Measurements from ENCODE around the gene KRTAP7-1.
A peak's percentile ranks its signal among the peaks of the same experiment; 100 is the strongest.

The KRTAP7-1 gene, protein sequence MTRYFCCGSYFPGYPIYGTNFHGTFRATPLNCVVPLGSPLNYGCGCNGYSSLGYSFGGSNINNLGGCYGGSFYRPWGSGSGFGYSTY
- 0 to 0.03 (median 0) reads per million in 18 experiments for total RNA-seq

DNA sequence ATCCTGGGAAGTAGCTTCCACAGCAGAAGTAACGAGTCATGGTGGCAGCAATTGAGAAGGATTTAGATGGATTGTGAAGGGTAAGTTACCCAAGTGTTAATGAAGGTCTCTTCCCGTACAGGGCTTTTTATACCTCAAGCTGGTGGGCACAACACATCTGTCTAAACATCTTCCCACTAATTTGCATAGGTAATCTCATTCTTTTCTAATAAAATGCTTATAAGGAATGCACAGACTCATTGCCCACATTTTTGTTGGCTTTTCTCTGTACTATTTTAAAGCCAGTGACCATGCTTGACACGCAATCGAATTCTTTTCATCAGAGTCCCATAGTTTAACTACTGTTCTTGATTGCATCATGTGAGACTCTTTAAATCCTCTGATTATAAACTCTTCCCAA is at the start of gene KRTAP7-1:
KRTAP7-1 (minus strand) TSS at position 101 of the 400 bp plus-strand sequence; CDS start at position 40, 61 bp downstream.
- no peak for DNase-seq

DNA sequence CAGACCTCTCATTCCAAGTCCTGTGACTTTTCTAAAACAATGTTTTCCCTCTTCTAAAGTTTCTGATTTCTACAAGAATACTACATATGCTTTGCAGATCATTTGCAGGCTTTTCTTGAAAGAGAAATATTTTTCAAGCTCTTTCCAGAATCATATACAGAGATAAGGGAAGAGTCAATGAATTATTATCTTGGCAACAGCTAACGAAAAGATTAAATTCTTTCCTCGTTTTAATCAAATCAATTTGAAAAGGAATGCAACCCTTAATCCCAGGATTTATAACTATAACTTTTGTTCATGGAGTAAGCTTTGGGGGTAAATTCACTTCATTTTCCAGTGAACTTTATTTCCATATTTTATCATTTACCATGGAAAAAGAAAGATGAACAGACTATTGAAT is 45.0 kb upstream of the KRTAP7-1 start:
- DNase-seq: no peak

DNA sequence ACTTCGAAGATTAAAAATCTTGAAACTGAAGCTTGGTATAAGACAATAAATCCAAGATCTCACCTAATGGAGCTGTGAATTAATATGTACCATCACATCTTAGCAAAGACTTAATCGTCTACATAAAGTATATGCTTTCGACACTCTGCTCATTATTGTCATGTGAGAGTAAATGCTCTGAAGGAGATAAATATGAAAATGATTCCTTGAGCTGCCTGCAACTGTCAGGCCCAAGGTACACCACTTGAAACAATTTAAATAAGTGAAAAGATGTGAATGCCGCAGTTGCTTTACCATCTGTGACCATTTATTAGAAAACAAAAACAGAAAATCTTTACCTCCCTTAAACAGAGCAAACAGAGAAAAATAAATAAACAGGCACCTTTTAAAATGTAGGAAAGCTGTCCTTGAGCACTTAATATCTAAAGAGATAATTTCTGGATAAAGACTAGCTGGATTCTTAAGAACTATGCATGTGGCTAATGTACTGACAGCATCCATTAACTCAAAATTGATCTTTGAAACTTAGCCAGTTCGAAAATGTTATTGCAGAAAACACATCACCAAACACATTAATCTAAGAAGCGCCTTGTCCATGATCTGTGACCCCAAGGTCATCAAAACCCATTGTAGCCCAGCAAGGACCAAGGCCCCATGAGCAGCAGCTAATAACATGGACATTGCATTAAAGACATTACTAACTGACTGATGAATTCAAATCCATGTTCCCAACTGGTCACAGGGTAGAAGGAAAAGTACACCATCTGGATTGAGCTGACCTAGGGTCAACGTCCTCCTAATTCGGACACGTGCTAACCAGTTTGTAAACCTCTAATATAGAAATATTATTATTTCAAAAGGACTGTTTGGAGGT is 18.3 kb upstream of the KRTAP7-1 start:
- DNase-seq: no peak

DNA sequence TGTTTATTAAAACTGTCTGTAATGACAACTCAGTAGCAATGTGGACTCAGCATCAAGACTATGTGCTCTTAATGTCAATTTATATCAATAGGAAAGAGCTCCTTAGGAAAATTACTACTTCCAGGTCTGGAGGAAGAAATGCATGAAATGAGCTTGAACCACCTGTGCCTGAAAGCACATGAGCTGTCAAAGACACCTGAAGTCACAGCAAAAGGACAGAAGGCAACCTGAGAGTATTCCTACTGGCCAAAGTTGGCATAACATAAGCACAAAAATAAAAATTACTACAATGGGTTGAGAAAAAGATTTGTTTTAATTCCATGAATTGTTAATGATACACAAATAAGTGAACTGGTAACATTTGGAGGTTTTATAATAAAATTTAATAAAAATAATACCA is 13.4 kb upstream of the KRTAP7-1 start:
- no peak for DNase-seq

DNA sequence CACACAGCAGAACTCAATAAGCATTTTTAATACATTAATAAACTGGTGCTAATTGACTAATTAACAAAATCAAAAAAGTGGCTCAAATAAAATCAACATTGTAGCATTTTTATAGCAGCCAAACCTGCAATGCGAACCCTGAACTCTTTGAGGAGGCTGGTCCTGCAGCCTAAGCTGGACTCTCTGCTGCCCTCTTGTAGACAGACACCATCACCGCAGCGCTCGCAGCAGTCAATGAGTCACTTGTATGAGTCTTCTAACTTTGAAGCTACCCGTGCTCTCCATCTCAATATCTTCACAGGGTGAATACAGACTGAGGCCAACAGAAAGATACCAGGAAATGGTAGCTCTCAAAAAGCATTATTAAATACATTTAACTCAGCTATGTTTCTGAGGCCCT is 9.7 kb upstream of the KRTAP7-1 start:
- peak in 1 of 2 donors; percentile 2 for DNase-seq

DNA sequence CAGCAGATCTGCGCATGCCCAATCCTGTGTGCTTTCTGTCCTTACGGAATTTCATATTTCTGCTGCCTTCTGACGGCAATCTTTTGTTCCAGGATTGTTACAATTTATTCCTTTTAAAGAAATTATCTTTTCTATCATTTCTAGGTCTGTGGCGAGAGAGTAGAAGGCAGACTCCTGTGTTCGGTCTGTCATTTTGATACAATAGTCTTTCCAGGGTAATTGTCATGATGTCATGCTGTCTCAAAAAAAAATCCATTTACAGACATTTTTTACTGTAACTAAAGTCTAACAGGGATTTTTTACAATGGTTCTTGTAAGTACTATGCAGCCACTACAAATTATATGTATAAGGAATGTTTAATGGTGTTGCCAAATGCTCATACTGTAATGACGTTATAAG is 9.0 kb upstream of the KRTAP7-1 start:
- DNase-seq: no peak

DNA sequence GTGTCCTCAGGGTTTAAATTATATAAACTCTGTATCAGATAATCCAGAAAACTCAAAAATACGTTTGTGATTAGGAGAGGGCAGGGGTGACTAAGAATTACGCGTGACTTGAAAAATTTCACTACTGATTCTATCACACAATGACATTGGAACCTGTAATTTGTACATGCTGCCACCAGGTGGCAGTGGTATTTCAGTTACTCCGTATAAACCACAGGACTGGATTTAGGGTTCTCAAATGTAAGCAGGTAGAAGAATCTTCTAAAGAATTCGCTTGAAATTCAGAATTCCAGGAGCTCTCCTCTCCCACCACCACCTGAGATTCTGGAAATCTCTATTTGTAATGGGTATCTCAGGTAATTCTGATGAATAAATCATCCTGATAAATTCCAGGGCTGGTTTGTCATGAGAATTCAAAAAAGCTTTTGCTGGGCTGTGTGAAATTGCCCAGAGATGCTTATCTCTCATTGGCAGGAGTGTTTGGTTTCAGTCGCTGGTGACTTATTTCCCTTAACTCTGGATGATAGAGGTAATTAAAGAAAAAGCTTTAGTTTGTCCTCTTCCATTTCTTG is 1.7 kb upstream of the KRTAP7-1 start:
- DNase-seq: peak; percentile 51 to 55

DNA sequence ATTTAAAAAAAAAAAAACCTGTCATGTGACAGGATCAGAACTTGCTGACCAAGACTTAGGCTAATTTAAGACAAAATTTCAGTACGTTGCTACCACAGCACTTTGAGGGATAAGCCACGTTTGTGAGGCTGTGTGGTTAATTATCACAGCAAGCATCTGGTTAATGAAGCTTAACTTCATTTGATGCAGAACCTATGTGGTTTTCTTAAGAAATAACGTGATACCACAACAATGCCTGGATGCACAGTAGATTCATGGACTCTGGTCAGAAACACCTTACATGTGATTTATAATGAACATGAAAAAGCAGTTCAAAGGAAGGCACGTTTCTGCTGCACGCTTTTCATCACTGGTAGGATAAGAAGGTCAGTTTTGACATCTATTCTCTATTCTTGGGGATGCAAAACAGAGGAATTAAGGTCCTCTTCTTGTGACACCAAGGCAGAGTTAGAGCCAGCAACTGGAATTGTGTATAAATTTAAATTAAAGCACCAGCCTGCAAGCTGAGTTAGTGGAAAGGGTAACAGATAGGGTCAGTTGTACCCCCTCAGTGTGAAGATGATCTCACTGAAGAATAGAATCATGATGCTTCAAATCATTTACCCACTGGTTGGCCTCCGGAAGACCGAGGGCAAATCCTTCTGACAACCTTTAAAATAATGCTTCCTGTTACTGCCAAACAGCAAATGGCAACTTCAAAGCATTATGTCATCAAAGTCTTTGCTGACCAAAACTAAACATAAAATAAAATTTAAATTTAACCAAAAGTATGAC is 10.5 kb downstream of the KRTAP7-1 start:
- no peak for DNase-seq

DNA sequence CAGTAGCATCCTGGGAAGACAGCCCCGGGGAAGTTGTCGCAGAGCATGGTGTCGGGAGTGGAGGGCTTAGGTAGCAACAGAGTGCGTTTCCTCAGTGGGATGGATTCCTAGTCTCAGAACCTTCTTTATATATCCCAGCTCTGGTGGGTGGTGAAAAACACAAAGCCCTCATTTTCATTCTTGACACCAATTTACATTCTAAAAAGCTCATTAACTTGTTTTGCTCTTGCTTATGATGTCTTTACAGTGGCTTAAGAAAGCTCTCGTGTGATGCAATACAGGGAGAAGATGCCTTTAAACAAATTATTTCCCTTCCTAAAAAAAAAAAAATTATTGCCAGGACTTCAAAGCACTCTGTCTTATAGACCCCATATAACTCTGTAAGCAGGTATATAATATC is 16.4 kb downstream of the KRTAP7-1 start, which contains the start of gene KRTAP8-1:
KRTAP8-1 (minus strand) TSS at position 101 of the 400 bp plus-strand sequence; CDS start at position 47, 54 bp downstream.
- no peak for DNase-seq

DNA sequence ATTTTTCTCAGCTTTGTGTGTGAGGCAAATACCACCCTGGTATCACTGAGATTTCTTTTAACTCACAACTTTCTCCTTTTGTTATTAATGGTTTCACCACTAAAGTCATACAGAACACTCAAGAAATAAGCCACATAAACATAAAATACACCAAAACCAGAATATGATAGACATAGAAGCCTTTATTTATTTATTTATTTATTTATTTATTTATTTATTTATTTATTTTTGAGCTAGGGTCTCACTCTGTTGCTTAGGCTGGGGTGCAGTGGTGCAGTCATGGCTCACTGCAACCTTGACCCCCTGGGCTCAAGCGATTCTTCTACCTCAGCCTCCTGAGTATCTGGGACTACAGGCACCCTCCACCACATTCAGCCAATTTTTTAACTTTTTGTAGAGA is 29.0 kb downstream of the KRTAP7-1 start:
- no peak for DNase-seq

DNA sequence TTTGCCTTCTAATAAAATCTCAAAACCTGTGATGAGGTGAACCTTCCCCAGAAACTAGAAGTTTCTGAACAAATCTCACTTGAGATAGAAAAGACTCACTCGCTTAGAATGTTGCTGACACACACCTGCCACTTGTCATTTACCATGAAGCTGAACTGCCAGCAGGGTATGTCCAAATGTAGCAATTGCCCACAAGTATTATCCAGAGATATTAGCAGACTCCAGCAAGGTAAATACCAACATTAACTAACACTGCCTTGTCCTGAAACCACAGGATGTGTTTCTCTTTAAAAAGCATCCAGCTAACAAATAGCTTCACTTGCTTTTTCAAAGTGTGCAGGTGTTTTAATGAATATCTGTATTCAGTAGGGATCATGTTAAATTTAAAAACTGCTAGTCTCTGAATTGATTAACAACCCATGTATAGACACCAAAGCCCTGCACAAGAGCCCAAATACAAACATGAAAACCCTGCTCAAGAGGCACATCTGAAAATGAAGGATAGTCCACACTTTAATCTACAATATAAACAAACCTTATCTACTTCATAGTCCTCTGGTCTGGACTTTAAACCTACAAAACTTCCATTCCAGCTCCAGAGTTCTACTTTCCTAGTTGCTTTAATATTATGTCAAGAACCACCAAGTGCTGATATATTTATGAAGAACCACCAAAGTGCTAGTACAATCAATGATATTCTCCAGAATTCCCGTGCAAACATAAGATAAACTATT is 35.8 kb downstream of the KRTAP7-1 start:
- DNase-seq: no peak

DNA sequence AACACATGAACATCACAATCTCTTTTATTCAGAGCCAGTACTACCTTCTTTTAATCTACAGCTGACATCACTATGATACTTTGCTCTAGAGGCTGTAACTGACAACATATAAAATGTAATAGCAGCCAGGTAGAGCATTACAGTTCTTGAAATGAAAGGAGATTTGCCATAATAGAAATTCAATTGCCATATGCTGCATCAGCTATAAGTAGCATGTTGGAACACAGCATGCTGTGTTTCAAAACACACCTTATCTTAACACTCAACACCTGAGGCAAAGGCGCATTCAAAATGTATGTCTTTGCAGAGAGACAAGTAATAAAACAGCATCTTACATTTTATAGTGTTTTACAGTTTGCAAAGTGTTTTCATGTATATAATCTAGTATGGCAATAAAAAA is 50.3 kb downstream of the KRTAP7-1 start:
- no peak for DNase-seq

Measured in inflammatory macrophage (primary cell).